HG03135 (cell line): Measurements from ENCODE around the gene ASIC1.

Source experiments
- ATAC-seq: cut with Tn5 transposase; IDR thresholded peaks from one replicate; pipeline ENCODE4 v1.9.1; 2021; ENCODE audit warnings: mild to moderate bottlenecking, moderate library complexity; ENCODE audit not compliant: unreplicated experiment

ASIC1 gene

DNA sequence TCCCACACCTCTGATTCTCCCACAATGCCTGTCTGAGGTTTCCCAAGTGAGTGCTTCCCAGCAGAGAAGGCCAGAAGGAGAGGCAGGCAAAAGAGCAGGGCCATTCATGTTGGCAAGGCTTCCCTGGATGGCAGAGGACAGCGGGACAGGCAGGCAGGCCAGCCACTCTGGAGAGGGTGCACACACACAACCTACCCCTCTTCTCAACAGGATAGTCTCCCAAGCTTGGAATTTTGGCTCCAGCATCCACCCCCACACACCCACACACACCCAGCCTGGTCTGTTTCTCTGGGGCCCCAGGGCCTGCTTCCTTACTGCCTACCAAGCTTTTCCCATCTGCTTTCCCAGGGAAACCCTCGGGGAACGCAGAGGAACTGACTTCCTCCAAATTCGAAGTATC is 16.7 kb upstream of the ASIC1 start:
- ATAC-seq, result no peak

- no peak for ATAC-seq
These were observed 16.1 kb upstream of the ASIC1 start for GRCh38 chr12:50041062-50041860.

- no peak for ATAC-seq
These were observed 15.4 kb upstream of the ASIC1 start for GRCh38 chr12:50041962-50042361.

- no peak for ATAC-seq
These were observed 14.7 kb upstream of the ASIC1 start for GRCh38 chr12:50042693-50043092.

- no peak for ATAC-seq
These were observed 14.1 kb upstream of the ASIC1 start for GRCh38 chr12:50043308-50043707.

GRCh38 chr12:50043854-50044253 is 13.5 kb upstream of the ASIC1 start:
- ATAC-seq, result no peak

- no peak for ATAC-seq
These were observed 9.6 kb upstream of the ASIC1 start for GRCh38 chr12:50047693-50048250.

DNA sequence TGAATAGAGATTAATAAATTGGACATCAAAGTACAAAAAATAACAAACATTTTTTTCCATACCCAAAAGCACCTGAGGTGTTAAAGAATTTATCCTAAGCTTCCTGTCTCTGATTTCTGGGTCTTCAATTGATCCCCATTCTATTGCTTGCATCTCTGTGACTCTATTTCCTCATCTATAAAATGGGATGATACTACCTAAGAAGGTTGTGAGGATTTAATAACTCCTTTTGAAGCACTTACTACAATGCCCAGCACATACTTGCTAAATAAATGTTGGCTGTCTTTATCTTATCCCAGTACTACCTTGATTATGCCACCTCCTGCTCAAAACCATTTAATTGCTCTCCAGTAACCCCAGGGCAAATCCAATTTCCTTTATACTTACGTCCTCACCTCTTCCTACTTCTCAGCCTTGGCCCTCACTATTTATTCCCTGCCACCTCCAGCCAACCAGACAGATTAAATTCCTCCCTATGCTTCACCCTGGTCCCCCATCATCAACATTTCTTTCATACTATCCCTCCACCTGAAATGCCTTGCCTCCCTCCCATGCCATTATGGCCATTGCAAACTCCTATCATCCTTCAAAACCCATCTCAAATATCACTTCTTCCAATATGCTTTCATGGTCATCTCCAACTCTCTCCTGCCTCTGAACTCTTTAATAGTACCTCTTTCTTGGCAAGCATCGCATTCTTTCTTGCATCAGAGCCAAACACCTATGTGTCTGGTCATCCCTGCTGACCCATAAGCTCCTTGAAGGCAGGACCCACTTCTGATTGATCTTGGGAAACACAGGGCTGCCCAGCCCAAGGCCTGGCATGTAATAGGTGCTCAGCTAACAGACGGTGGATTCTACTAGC is 7.9 kb upstream of the ASIC1 start:
- no peak for ATAC-seq

DNA sequence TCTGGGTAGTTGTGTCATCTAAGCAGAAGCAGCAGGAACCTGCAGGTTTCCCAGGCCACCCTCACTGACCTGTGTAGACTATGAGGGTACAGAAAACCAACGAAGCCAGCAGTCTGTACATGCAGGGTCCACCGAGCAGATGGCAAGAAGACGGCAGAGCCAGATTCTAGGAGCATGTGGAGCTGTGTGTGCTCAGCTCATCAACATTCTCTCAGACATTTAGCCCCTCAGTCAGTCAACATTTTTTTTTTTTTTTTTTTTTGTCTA is 7.3 kb upstream of the ASIC1 start:
- ATAC-seq, result no peak

DNA sequence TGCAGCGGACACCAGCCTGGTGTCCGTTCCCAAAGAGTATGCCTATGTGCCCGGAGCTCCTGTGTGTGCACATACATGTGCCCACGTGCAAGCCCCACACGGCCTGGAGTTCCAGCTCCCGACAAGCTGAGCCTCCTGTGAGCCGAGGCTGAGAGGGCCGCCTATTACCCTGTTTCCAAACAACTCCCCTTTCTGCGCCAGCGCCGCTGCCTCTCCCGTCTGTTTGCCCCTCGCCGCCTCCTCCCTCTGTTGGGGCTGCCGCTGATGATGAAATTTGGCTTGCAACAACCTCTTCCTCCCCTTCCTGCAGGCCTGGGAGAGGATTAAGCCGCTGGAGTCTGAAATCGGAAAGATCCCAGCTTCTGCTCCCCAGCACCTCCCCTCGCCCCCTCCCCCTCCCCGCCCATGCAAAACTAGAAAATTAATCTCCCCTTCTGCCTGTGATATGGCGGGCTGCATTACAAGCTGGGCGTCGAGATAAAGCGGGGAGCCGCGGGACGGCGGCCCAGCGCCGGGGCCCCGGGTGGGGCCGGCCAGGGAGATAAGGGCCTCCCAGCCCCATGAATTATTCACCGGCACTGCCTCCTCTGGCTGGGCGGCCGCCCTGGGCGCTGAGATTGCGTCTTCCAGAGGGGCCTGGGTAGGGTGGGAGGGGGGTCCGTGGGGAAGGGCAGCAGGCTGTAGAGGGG is 6.8 kb upstream of the ASIC1 start:
- no peak for ATAC-seq

DNA sequence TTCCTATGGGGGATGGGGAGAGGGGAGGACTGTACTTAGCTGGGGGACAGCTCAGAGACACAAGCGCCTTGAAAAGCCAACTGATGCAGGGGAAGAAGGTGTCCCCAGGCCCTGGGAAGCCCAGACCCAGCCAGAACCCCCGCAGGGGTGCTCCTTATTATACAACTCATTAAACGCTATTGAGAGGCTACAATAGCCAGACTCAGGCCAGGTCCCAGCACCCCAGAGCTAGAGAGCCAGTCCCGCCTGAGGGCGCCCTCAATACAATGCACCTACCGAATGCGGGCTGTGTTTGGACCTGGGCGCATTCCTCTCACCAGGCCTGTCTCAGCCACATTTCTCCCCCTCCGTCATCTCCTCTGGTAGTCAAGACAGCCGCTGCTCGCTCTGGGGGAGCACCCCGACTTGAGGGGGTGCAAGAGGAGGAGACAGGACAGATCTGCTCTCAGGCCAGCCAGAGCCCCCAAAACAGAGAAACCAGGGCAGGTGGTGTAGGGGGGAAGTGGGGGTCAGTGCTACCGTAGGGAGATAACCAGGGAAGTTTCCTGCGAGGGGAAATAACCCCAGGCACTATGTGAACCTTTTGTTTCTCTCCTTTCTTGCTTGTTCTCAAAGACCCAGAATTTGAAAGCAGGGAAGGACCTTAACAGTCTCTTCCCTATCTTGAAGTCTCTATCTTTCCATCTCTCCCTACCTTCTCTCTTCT is 6.1 kb upstream of the ASIC1 start:
- ATAC-seq, result no peak

GRCh38 chr12:50052544-50052943 is 4.9 kb upstream of the ASIC1 start:
- ATAC-seq, result no peak

DNA sequence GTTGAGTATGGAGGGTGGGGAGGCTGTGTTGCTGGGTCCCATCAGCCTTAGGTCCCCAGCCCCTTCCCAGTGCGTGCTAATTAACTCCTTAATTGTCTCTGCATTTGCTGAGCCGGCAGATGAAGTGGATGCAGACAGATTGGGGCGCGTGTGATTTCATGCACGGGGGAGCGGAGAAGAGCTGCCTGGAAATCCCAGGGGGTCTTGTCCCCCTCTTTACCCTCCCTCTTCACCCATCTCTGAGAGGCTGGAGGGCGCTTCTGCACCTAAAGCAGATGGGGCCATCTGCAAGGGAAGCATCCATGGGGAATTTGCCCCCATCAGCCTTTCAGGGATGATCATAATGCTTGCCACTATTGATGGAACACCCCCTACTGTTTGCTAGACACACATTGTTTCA is 4.4 kb upstream of the ASIC1 start:
- ATAC-seq, result no peak

GRCh38 chr12:50053583-50053982 is 3.8 kb upstream of the ASIC1 start:
- no peak for ATAC-seq

- no peak for ATAC-seq
These were observed 1.4 kb upstream of the ASIC1 start for GRCh38 chr12:50055831-50056638.

DNA sequence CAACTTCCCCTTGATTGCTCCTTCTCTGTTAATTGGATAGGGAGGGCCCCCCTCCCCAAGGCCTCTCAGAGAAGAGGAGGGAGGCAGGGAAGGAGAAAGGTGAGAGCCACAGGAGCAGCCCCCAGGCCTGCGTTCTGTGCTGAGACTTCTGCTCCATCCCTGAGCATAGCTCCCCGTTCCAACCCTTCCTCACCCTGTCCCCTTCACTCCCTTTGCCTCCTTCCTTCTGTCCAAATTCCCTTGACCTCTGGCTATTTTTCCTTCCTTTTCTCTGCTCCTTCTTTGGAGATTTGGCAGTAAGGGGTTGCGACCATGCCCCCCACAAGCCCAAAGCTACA is 788 bp upstream of the ASIC1 start:
- no peak for ATAC-seq

DNA sequence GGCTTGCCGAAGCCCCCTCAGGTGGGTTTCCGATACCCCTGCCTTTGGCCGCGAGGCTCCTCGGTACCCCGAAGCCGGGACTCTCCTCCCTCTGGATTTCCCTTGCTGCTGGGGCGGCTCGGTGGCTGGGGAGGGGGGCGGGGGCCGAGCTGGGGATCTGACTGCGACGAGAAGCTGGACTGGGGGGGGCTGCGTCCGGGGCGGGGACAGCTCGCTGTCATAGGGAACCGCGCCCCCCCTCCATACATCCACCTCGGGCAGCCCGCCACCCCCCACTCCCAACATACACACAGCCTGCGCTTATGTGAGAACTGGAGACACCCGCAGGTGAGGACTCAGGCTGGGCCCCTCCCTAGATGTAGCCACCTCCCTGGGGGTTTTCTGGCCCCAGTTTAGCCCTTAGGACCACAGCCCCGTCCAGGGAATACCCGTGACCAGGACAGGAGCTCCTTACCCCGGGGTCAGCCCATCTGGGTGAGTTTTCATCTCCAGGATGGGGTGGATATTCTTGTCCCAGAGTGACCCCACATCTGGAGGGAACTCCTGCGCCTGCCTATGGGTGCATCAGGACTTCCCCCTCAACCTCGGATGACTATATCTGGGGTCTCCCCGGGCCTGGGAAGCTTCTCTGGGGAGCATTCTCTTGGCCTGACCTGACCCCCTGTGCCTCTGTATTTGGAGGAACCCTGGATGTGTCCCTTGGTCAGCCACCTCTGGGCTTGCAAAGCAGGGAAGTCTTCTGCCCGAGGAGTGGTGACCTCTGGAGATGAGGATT is 687 bp downstream of the ASIC1 start:
- no peak for ATAC-seq

GRCh38 chr12:50058743-50059312 is 1.4 kb downstream of the ASIC1 start:
- ATAC-seq, result no peak

GRCh38 chr12:50059440-50060119 is 2.2 kb downstream of the ASIC1 start:
- ATAC-seq, result no peak
